HepG2 (cell line): ENCODE results near the gene PRXL2B. TPM values are rescaled to one million over a fixed set of nuclear protein-coding genes. Genes with fewer than 3 reads are reported as not detected.
A peak's percentile ranks its signal among the peaks of the same experiment; 100 is the strongest.

Source experiments
- ARNT2 ChIP-seq: sonication (generic); formaldehyde crosslinking; IDR thresholded peaks from 2 replicates; pipeline ENCODE4 v1.8.0; 2022; ENCODE audit warnings: mild to moderate bottlenecking, low read depth, missing genetic modification reagents, moderate library complexity
- KLF16 ChIP-seq, 2 experiments: sonication (generic) in 1 of 2; formaldehyde crosslinking in 1 of 2; IDR thresholded peaks; 2 replicates each; pipeline versions ENCODE4 v1.6.1 to v1.8.0; 2016 to 2023; ENCODE audit warnings: missing genetic modification reagents in 2 of 2, missing compliant biosample characterization in 1 of 2
- MYC ChIP-seq: sonication (generic); formaldehyde crosslinking; IDR thresholded peaks from 2 replicates; pipeline ENCODE4 v1.9.0; 2021; ENCODE audit warnings: missing genetic modification reagents, borderline replicate concordance
- NR2F6 ChIP-seq, 2 experiments: IDR thresholded peaks; 2 replicates each; pipeline ENCODE4 v1.6.1; 2016; ENCODE audit warnings: antibody characterized with exemption in 1 of 2, mild to moderate bottlenecking in 1 of 2
- SRY ChIP-seq: sonication (generic); formaldehyde crosslinking; IDR thresholded peaks from 2 replicates; pipeline ENCODE4 v1.8.0; 2022; ENCODE audit warnings: mild to moderate bottlenecking, missing genetic modification reagents
- TEAD2 ChIP-seq: sonication (generic); formaldehyde crosslinking; IDR thresholded peaks from 2 replicates; pipeline ENCODE4 v1.9.0; 2021; ENCODE audit warnings: missing genetic modification reagents
- ZNF180 ChIP-seq: sonication (generic); formaldehyde crosslinking; IDR thresholded peaks from 2 replicates; pipeline ENCODE4 v1.4.0; 2020; ENCODE audit warnings: low read depth, missing genetic modification reagents, borderline replicate concordance
- ZNF350 ChIP-seq: sonication (generic); formaldehyde crosslinking; IDR thresholded peaks from 2 replicates; pipeline ENCODE4 v1.4.0; 2020; ENCODE audit warnings: mild to moderate bottlenecking, low read depth, missing genetic modification reagents, borderline replicate concordance
- ZNF432 ChIP-seq: sonication (generic); formaldehyde crosslinking; IDR thresholded peaks from 2 replicates; pipeline ENCODE4 v1.5.0; 2020; ENCODE audit warnings: missing genetic modification reagents, mild to moderate bottlenecking, borderline replicate concordance
- ZNF720 ChIP-seq: sonication (generic); formaldehyde crosslinking; IDR thresholded peaks from 2 replicates; pipeline ENCODE4 v1.4.0; 2020; ENCODE audit warnings: missing genetic modification reagents
- ZNF773 ChIP-seq: sonication (generic); formaldehyde crosslinking; IDR thresholded peaks from 2 replicates; pipeline ENCODE4 v1.4.0; 2020; ENCODE audit warnings: missing genetic modification reagents, borderline replicate concordance
- ZNF792 ChIP-seq: IDR thresholded peaks from 2 replicates; pipeline ENCODE4 v1.6.1; 2016
- polyA plus RNA-seq, 8 experiments: library from polyadenylated mRNA; depleted of rRNA in 3 of 8; stranded (reverse) in 7 of 8; unstranded in 1 of 8; fragments of >200 nt; fragmentation: Illumina TruSeq in 4 of 8; extraction: Trizol in 4 of 8; gene quantifications; 2 replicates each; pipeline versions ENCODE4 v1.2.1 to v1.2.3, GENCODE V29; 2011 to 2016; ENCODE audit warnings: low read depth in 4 of 8, missing spikeins in 1 of 8, mixed read lengths in 1 of 8; ENCODE audit not compliant: insufficient read depth in 1 of 8
- total RNA-seq, 5 experiments: library from RNA; depleted of rRNA; stranded (reverse); fragments of >200 nt; fragmentation: Illumina TruSeq; extraction: Trizol; gene quantifications; 2 replicates each; pipeline ENCODE4 v1.2.3, GENCODE V29; 2016; ENCODE audit warnings: low read depth in 1 of 5
- TF ChIP-seq, protein P1 (sequence below): sonication (generic); formaldehyde crosslinking; IDR thresholded peaks from 2 replicates; pipeline ENCODE4 v1.5.0; 2020; ENCODE audit warnings: mild to moderate bottlenecking, missing genetic modification reagents
- TF ChIP-seq, protein P2 (sequence below): sonication (generic); formaldehyde crosslinking; IDR thresholded peaks from 2 replicates; pipeline ENCODE4 v1.5.0; 2020; ENCODE audit warnings: missing genetic modification reagents, mild to moderate bottlenecking, borderline replicate concordance
- TF ChIP-seq, protein P3 (sequence below): fragments of 450-650 bp; IDR thresholded peaks from 2 replicates; pipeline ENCODE4 v1.6.1; 2017
- TF ChIP-seq, protein P4 (sequence below): sonication (generic); formaldehyde crosslinking; IDR thresholded peaks from 2 replicates; pipeline ENCODE4 v1.4.0; 2020; ENCODE audit warnings: missing genetic modification reagents
- TF ChIP-seq, protein P5 (sequence below), 2 experiments: sonication (generic) in 1 of 2; formaldehyde crosslinking in 1 of 2; IDR thresholded peaks; 2 replicates each; pipeline versions ENCODE4 v1.6.1 to v1.9.0; 2014 to 2022; ENCODE audit warnings: antibody characterized with exemption in 1 of 2, borderline replicate concordance in 1 of 2, inconsistent platforms in 1 of 2, low read depth in 1 of 2, missing genetic modification reagents in 1 of 2

Gene PRXL2B
- total and polyA plus RNA-seq, 2 of the 13 experiments (the other 11 are each of a cell fraction or from before 2014, with no cell fraction given), result 16.8 to 22.1 TPM

DNA sequence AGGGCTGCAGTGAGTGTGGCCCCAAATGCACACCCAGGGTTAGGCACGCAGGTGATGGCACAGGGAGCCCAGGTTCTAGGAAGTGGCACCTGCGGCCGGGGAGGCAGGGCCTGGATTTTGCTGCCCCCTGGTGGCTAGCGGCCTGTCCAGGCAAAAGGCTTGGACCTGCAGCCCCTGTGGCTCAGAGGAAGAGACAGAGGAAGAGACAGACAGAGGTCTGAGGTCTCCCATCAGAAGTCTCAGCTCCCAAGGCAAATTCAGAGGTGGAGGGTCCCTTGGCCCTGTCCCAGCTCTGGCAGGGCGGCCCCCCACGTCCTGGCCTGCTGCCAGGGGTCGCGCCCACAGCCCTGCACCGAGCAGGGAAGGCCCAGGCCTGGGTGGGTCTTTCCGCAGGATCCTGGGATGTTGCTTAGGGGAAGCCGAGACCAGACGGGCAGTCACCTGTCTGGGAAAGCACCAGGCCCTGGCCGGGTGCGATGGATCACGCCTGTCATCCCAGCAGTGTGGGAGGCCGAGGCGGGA lies 38.4 kb upstream of the PRXL2B start (continued):
- TF ChIP-seq, protein P1, sequence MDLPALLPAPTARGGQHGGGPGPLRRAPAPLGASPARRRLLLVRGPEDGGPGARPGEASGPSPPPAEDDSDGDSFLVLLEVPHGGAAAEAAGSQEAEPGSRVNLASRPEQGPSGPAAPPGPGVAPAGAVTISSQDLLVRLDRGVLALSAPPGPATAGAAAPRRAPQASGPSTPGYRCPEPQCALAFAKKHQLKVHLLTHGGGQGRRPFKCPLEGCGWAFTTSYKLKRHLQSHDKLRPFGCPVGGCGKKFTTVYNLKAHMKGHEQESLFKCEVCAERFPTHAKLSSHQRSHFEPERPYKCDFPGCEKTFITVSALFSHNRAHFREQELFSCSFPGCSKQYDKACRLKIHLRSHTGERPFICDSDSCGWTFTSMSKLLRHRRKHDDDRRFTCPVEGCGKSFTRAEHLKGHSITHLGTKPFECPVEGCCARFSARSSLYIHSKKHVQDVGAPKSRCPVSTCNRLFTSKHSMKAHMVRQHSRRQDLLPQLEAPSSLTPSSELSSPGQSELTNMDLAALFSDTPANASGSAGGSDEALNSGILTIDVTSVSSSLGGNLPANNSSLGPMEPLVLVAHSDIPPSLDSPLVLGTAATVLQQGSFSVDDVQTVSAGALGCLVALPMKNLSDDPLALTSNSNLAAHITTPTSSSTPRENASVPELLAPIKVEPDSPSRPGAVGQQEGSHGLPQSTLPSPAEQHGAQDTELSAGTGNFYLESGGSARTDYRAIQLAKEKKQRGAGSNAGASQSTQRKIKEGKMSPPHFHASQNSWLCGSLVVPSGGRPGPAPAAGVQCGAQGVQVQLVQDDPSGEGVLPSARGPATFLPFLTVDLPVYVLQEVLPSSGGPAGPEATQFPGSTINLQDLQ, result no peak
- no peak for TF ChIP-seq ZNF773
- no peak for TF ChIP-seq ZNF180
- TF ChIP-seq ZNF432 (CRISPR knock-in tag), result no peak
- TF ChIP-seq, protein P2, sequence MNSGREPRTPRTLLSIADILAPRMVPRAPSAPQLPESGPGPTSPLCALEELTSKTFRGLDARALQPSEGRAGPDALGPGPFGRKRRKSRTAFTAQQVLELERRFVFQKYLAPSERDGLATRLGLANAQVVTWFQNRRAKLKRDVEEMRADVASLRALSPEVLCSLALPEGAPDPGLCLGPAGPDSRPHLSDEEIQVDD (CRISPR knock-in tag), result no peak
- TF ChIP-seq, protein P3, sequence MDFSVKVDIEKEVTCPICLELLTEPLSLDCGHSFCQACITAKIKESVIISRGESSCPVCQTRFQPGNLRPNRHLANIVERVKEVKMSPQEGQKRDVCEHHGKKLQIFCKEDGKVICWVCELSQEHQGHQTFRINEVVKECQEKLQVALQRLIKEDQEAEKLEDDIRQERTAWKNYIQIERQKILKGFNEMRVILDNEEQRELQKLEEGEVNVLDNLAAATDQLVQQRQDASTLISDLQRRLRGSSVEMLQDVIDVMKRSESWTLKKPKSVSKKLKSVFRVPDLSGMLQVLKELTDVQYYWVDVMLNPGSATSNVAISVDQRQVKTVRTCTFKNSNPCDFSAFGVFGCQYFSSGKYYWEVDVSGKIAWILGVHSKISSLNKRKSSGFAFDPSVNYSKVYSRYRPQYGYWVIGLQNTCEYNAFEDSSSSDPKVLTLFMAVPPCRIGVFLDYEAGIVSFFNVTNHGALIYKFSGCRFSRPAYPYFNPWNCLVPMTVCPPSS, result no peak
- TF ChIP-seq TEAD2 (CRISPR knock-in tag), result no peak
- TF ChIP-seq ZNF720, result no peak
- 0 out of 2 replicates have a peak, but pooled peaks have one; percentile 22 for TF ChIP-seq ZNF792 (CRISPR knock-in tag)
- TF ChIP-seq, protein P4, sequence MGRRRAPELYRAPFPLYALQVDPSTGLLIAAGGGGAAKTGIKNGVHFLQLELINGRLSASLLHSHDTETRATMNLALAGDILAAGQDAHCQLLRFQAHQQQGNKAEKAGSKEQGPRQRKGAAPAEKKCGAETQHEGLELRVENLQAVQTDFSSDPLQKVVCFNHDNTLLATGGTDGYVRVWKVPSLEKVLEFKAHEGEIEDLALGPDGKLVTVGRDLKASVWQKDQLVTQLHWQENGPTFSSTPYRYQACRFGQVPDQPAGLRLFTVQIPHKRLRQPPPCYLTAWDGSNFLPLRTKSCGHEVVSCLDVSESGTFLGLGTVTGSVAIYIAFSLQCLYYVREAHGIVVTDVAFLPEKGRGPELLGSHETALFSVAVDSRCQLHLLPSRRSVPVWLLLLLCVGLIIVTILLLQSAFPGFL, result no peak
- peak; percentile 28; the same call in 1 of the 2 replicates for TF ChIP-seq MYC (CRISPR knock-in tag)
- TF ChIP-seq, protein P5, sequence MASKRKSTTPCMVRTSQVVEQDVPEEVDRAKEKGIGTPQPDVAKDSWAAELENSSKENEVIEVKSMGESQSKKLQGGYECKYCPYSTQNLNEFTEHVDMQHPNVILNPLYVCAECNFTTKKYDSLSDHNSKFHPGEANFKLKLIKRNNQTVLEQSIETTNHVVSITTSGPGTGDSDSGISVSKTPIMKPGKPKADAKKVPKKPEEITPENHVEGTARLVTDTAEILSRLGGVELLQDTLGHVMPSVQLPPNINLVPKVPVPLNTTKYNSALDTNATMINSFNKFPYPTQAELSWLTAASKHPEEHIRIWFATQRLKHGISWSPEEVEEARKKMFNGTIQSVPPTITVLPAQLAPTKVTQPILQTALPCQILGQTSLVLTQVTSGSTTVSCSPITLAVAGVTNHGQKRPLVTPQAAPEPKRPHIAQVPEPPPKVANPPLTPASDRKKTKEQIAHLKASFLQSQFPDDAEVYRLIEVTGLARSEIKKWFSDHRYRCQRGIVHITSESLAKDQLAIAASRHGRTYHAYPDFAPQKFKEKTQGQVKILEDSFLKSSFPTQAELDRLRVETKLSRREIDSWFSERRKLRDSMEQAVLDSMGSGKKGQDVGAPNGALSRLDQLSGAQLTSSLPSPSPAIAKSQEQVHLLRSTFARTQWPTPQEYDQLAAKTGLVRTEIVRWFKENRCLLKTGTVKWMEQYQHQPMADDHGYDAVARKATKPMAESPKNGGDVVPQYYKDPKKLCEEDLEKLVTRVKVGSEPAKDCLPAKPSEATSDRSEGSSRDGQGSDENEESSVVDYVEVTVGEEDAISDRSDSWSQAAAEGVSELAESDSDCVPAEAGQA (IDR thresholded peaks at IDR 0.05; ENCODE audit: low read depth), result no peak
- TF ChIP-seq, protein P5 (CRISPR knock-in tag; IDR thresholded peaks at IDR 0.05; ENCODE audit: borderline replicate concordance), result no peak
- TF ChIP-seq SRY, result no peak
- TF ChIP-seq NR2F6 (IDR thresholded peaks at IDR 0.05), result 0 out of 2 replicates have a peak, but pooled peaks have one; percentile 7
- no peak for TF ChIP-seq NR2F6 (CRISPR knock-in tag; IDR thresholded peaks at IDR 0.05)
- no peak for TF ChIP-seq KLF16 (CRISPR knock-in tag; IDR thresholded peaks at IDR 0.05)
- TF ChIP-seq ZNF350, result no peak; the same call in 1 of the 2 replicates
- no peak; the same call in 1 of the 2 replicates for TF ChIP-seq ARNT2
